Dendritic cell treated with granulocyte-macrophage colony-stimulating factor and Interleukin-4, amounts not matched to agents 40 ng/mL and 50 ng/mL, for 4 days (primary cell): ENCODE measurements around the gene RPS28.
"Not testable (repeated sequence)": the region's sequence is repeated elsewhere in the genome, so short reads cannot be mapped to it uniquely, and the experiment has no call there.

Experiments used
- H3K27ac Mint-ChIP-seq: one replicate; pipeline ENCODE4 v1.8.0; 2022; ENCODE audit warnings: mild to moderate bottlenecking, mixed read lengths
- H3K27me3 Mint-ChIP-seq: one replicate; pipeline ENCODE4 v1.8.0; 2022; ENCODE audit warnings: mild to moderate bottlenecking, mixed read lengths
- H3K36me3 Mint-ChIP-seq: one replicate; pipeline ENCODE4 v1.8.0; 2022; ENCODE audit warnings: low read depth, mixed read lengths
- H3K4me1 Mint-ChIP-seq: one replicate; pipeline ENCODE4 v1.8.0; 2022; ENCODE audit warnings: low read depth, mixed read lengths
- H3K4me3 Mint-ChIP-seq: one replicate; pipeline ENCODE4 v1.8.0; 2022; ENCODE audit warnings: mild to moderate bottlenecking, moderate library complexity, mixed read lengths
- H3K9me3 Mint-ChIP-seq: one replicate; pipeline ENCODE4 v1.8.0; 2022; ENCODE audit warnings: mixed read lengths
- intact Hi-C: fragments of 100-400 bp; cut with micrococcal nuclease; formaldehyde crosslinking; loops from one replicate; pipeline ENCODE4 v1.15.0; 2022

Gene RPS28

GRCh38 chr19:8342684-8343482, 21.6 kb downstream of the RPS28 start, which contains the start of gene KANK3:
Gene KANK3, minus strand, starts transcription at chr19:8343262. Its CDS starts 5,434 bp downstream, at chr19:8337828.
- peak within 1 kb of the TSS; percentile 60 for H3K4me3 Mint-ChIP-seq
- H3K4me1 Mint-ChIP-seq, result peaks cover 16% of the 10 kb centered on the region
- no peaks in the 10 kb centered on the region for H3K9me3 Mint-ChIP-seq
- intact Hi-C loops, result no loop called here
- H3K27me3 Mint-ChIP-seq, result peaks cover 83% of the 10 kb centered on the region
- no peaks in the 10 kb centered on the region for H3K36me3 Mint-ChIP-seq
- no peak within 1 kb of the TSS for H3K27ac Mint-ChIP-seq

GRCh38 chr19:8343483-8343844, 22.2 kb downstream of the RPS28 start:
- peaks cover 81% of the 10 kb centered on the region for H3K27me3 Mint-ChIP-seq
- H3K4me3 Mint-ChIP-seq, result peak overlapping the region; percentile 60
- no peaks in the 10 kb centered on the region for H3K9me3 Mint-ChIP-seq
- peaks cover 16% of the 10 kb centered on the region for H3K4me1 Mint-ChIP-seq
- H3K27ac Mint-ChIP-seq, result no peak overlapping the region
- no peaks in the 10 kb centered on the region for H3K36me3 Mint-ChIP-seq
- intact Hi-C loops, result no loop called here

GRCh38 chr19:8349629-8350372, 28.5 kb downstream of the RPS28 start:
- not testable (repeated sequence) for H3K27ac Mint-ChIP-seq
- intact Hi-C loops, result loop anchor here (10.0 kb wide), 1 partner anchor 155 kb away; the partner anchor contains the start of gene PRAM1

GRCh38 chr19:8352134-8352827, 31.0 kb downstream of the RPS28 start:
- no peaks in the 10 kb centered on the region for H3K9me3 Mint-ChIP-seq
- peak overlapping the region; percentile 31 for H3K27ac Mint-ChIP-seq
- H3K36me3 Mint-ChIP-seq, result no peaks in the 10 kb centered on the region
- intact Hi-C loops, result loop anchor here (10.0 kb wide), 1 partner anchor 153 kb away; the partner anchor contains the start of gene PRAM1
- H3K4me1 Mint-ChIP-seq, result peaks cover 31% of the 10 kb centered on the region
- no peak overlapping the region for H3K4me3 Mint-ChIP-seq
- peaks cover 48% of the 10 kb centered on the region for H3K27me3 Mint-ChIP-seq

More at GRCh38 chr19:8349629-8350372, 28.5 kb downstream of the RPS28 start:
- Mint-ChIP-seq H3K27me3 (peaks cover 59% of the 10 kb centered on the region), H3K4me1 (peaks cover 16% of the 10 kb centered on the region)
- H3K36me3 Mint-ChIP-seq, H3K4me3 Mint-ChIP-seq, H3K9me3 Mint-ChIP-seq: not testable (repeated sequence)

GRCh38 chr19:8352845-8353244, 31.5 kb downstream of the RPS28 start:
- intact Hi-C loops, result loop anchor here (10.0 kb wide), 1 partner anchor 152 kb away; the partner anchor contains the start of gene PRAM1
- not testable (repeated sequence) for H3K4me3 Mint-ChIP-seq, H3K9me3 Mint-ChIP-seq, H3K27ac Mint-ChIP-seq, H3K36me3 Mint-ChIP-seq
- peaks cover 31% of the 10 kb centered on the region for H3K4me1 Mint-ChIP-seq
- peaks cover 47% of the 10 kb centered on the region for H3K27me3 Mint-ChIP-seq

GRCh38 chr19:8355631-8356402, 34.5 kb downstream of the RPS28 start:
- Mint-ChIP-seq H3K27me3 (peaks cover 43% of the 10 kb centered on the region), H3K4me3 (no peak overlapping the region), H3K36me3 (no peaks in the 10 kb centered on the region), H3K9me3 (no peaks in the 10 kb centered on the region), H3K27ac (peak overlapping the region; percentile 41), H3K4me1 (peaks cover 37% of the 10 kb centered on the region)
- intact Hi-C loops, result loop anchor here (2.0 to 10.0 kb wide), 2 partner anchors 35 to 149 kb away; partner anchors contain the start of genes PRAM1 and RAB11B

GRCh38 chr19:8357007-8357521, 35.8 kb downstream of the RPS28 start:
- Mint-ChIP-seq H3K27me3 (peaks cover 30% of the 10 kb centered on the region), H3K4me3 (no peak overlapping the region), H3K4me1 (peaks cover 39% of the 10 kb centered on the region), H3K27ac (no peak overlapping the region), H3K36me3 (no peaks in the 10 kb centered on the region), H3K9me3 (no peaks in the 10 kb centered on the region)
- intact Hi-C loops, result loop anchor here (10.0 kb wide), 1 partner anchor 148 kb away; the partner anchor contains the start of gene PRAM1

GRCh38 chr19:8358948-8359347, 37.7 kb downstream of the RPS28 start:
- H3K27ac Mint-ChIP-seq, result no peak overlapping the region
- no peaks in the 10 kb centered on the region for H3K9me3 Mint-ChIP-seq
- intact Hi-C loops, result loop anchor here (10.0 kb wide), 1 partner anchor 146 kb away; the partner anchor contains the start of gene PRAM1
- peaks cover 48% of the 10 kb centered on the region for H3K4me1 Mint-ChIP-seq
- H3K36me3 Mint-ChIP-seq, result no peaks in the 10 kb centered on the region
- peaks cover 30% of the 10 kb centered on the region for H3K27me3 Mint-ChIP-seq
- H3K4me3 Mint-ChIP-seq, result no peak overlapping the region

- H3K27ac Mint-ChIP-seq, result peak overlapping the region; percentile 59
- H3K9me3 Mint-ChIP-seq, result no peaks in the 10 kb centered on the region
- peaks cover 42% of the 10 kb centered on the region for H3K27me3 Mint-ChIP-seq
- H3K4me1 Mint-ChIP-seq, result peaks cover 47% of the 10 kb centered on the region
- intact Hi-C loops, result loop anchor here (5.0 kb wide), 1 partner anchor 217 kb away; the partner anchor contains the start of gene MYO1F
- H3K36me3 Mint-ChIP-seq, result no peaks in the 10 kb centered on the region
- no peak overlapping the region for H3K4me3 Mint-ChIP-seq
Observed at GRCh38 chr19:8360196-8360595, 38.9 kb downstream of the RPS28 start.

- peak overlapping the region; percentile 52 for H3K4me3 Mint-ChIP-seq
- peaks cover 55% of the 10 kb centered on the region for H3K27me3 Mint-ChIP-seq
- H3K4me1 Mint-ChIP-seq, result peaks cover 52% of the 10 kb centered on the region
- H3K36me3 Mint-ChIP-seq, result peaks cover 19% of the 10 kb centered on the region
- intact Hi-C loops, result loop anchor here (1.0 to 5.0 kb wide), 2 partner anchors 28 to 215 kb away; partner anchors contain the start of genes MYO1F and RAB11B
- no peaks in the 10 kb centered on the region for H3K9me3 Mint-ChIP-seq
- peak overlapping the region; percentile 92 for H3K27ac Mint-ChIP-seq
Observed at GRCh38 chr19:8361921-8362793, 40.9 kb downstream of the RPS28 start.

- peak within 1 kb of the TSS; percentile 92 for H3K27ac Mint-ChIP-seq
- peak within 1 kb of the TSS; percentile 76 for H3K4me3 Mint-ChIP-seq
- H3K36me3 Mint-ChIP-seq, result peaks cover 37% of the 10 kb centered on the region
- H3K4me1 Mint-ChIP-seq, result peaks cover 66% of the 10 kb centered on the region
- peaks cover 66% of the 10 kb centered on the region for H3K27me3 Mint-ChIP-seq
- H3K9me3 Mint-ChIP-seq, result no peaks in the 10 kb centered on the region
- intact Hi-C loops, result loop anchor here (5.0 kb wide), 1 partner anchor 213 kb away; the partner anchor contains the start of gene MYO1F
Observed at GRCh38 chr19:8363803-8364771, 42.8 kb downstream of the RPS28 start, which contains the start of gene ANGPTL4. Gene ANGPTL4, plus strand, starts transcription at chr19:8364155. Its CDS starts 167 bp downstream, at chr19:8364322.
